Panc1 (cell line): ENCODE measurements around the gene ALG9. TPM values are rescaled to one million over a fixed set of nuclear protein-coding genes. Genes with fewer than 3 reads are reported as not detected.

Experiments used
- ATAC-seq: fragments of 200-7000 bp; cut with Tn5 transposase; 2 replicates; pipeline ENCODE4 v1.9.1; 2020; ENCODE audit warnings: mild to moderate bottlenecking, moderate library complexity
- BruUV-seq: library from RNA; stranded (reverse); fragments of 400-500 nt; replicated peaks from 2 replicates; lab custom pipeline; 2021; lab: Mats Ljungman, UMichigan
- CTCF ChIA-PET: fragments of 300-600 bp; sonication (Branson Sonifier 250); formaldehyde crosslinking; loops from one replicate; lab custom pipeline; 2022; ENCODE audit warnings: antibody characterized with exemption; lab: Charles Lee
- POLR2A ChIA-PET: fragments of 300-600 bp; sonication (Branson Sonifier 250); formaldehyde crosslinking; loops from one replicate; lab custom pipeline; 2022; ENCODE audit warnings: antibody characterized with exemption; lab: Charles Lee
- DNase-seq: peaks from one replicate; pipeline ENCODE4 v3.0.0-alpha.2; 2010; ENCODE audit warnings: low read depth, low spot score
- H3K27ac ChIP-seq: 2 replicates; pipeline ENCODE4 v1.5.1; 2011; ENCODE audit warnings: mild to moderate bottlenecking, low read length, inconsistent platforms
- H3K27me3 ChIP-seq: fragments of 200-500 bp; sonication (Bioruptor generic); 2 replicates; pipeline ENCODE4 v1.6.0; 2014; ENCODE audit warnings: low read length, inconsistent platforms; ENCODE audit not compliant: control insufficient read depth, insufficient read depth
- H3K36me3 ChIP-seq: fragments of 200-500 bp; sonication (Bioruptor generic); 2 replicates; pipeline ENCODE4 v1.5.1; 2014; ENCODE audit warnings: inconsistent platforms, mild to moderate bottlenecking, low read length, moderate library complexity; ENCODE audit not compliant: control insufficient read depth, insufficient read depth
- H3K4me1 ChIP-seq: 2 replicates; pipeline ENCODE4 v1.5.1; 2011; ENCODE audit warnings: inconsistent platforms, mild to moderate bottlenecking, low read length, moderate library complexity; ENCODE audit not compliant: control insufficient read depth, insufficient read depth
- H3K4me3 ChIP-seq, 2 experiments: 2 replicates each; pipeline ENCODE4 v1.5.1; 2011 to 2012; ENCODE audit warnings: low read depth in 2 of 2, low read length in 2 of 2, mild to moderate bottlenecking in 2 of 2, inconsistent platforms in 1 of 2, moderate library complexity in 1 of 2
- H3K9me3 ChIP-seq: fragments of 200-500 bp; sonication (Bioruptor generic); 2 replicates; pipeline ENCODE4 v1.5.1; 2014; ENCODE audit warnings: low read depth, mild to moderate bottlenecking, inconsistent platforms, low read length, moderate library complexity; ENCODE audit not compliant: control insufficient read depth, insufficient read depth
- POLR2AphosphoS5 ChIP-seq: IDR thresholded peaks from 2 replicates; pipeline ENCODE4 v1.6.1; 2012; ENCODE audit warnings: mild to moderate bottlenecking, low read depth, low read length, moderate library complexity
- SIN3A ChIP-seq: IDR thresholded peaks from 2 replicates; pipeline ENCODE4 v1.6.1; 2012; ENCODE audit warnings: low read depth, mild to moderate bottlenecking, low read length, moderate library complexity, borderline replicate concordance; ENCODE audit not compliant: insufficient read depth
- TCF7L2 ChIP-seq: IDR thresholded peaks from 2 replicates; pipeline ENCODE4 v1.6.1; 2011; ENCODE audit warnings: mild to moderate bottlenecking, low read depth, low read length, inconsistent platforms
- in situ Hi-C: cut with HindIII; loops from 2 replicates; pipeline ENCODE4 v1.10.0; 2016; ENCODE audit warnings: low sequenced_read_pairs, low pct_unique_long_range_greater_than_20kb
- intact Hi-C: fragments of 100-400 bp; cut with micrococcal nuclease; formaldehyde crosslinking; loops from one replicate; pipeline ENCODE4 v1.10.0; 2022; ENCODE audit not compliant: unreplicated experiment
- total RNA-seq: library from RNA; stranded (reverse); gene quantifications from one replicate; pipeline ENCODE4 v1.2.1, GENCODE V29; 2021; ENCODE audit not compliant: unreplicated experiment
- TF ChIP-seq, protein P1 (sequence below), 2 experiments: IDR thresholded peaks; 2 replicates each; pipeline ENCODE4 v1.6.1; 2011 to 2012; ENCODE audit warnings: low read depth in 2 of 2, control low read depth in 1 of 2, low read length in 1 of 2, mild to moderate bottlenecking in 1 of 2, moderate library complexity in 1 of 2; ENCODE audit not compliant: insufficient read depth in 1 of 2
- TF ChIP-seq, protein P2 (sequence below): fragments of 450-650 bp; IDR thresholded peaks from 2 replicates; pipeline ENCODE4 v1.5.1; 2017; ENCODE audit warnings: mild to moderate bottlenecking

Gene ALG9
- total RNA-seq, 1 experiment from 2014 or later: 27.1 TPM

DNA sequence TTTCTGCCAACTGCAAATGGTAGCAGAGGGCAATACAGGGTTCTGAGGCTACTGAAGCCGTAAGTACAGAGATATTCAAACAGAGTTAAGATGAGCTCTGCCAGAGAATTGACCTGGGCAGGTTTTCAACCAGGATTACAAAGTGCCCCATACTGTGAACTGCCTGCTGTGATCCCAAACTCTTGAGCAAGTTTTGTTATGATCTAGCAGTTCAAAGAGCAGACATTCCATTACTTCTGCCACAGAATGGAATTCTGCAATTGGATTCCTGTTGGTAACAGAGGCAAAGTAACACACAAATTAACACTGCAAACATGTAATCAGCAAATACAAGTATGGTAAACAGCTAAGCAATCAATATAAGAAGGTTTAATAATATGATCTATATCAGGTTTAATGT, 31.2 kb downstream of the ALG9 start:
- DNase-seq (no peak), ATAC-seq (no peak)
- in situ Hi-C loops (no loop called here), intact Hi-C loops (loop anchor here (5.0 kb wide), 2 partner anchors 63 to 238 kb away; partner anchors contain the start of gene SIK2)
- peaks cover 3% of the 10 kb centered on the region; the same call in 1 of the 2 replicates for H3K4me1 ChIP-seq
- ChIA-PET POLR2A (interaction anchor here (0.5 kb wide), 1 partner anchor 49 kb away, joined by 3 read pairs; no protein-coding TSS in a partner anchor), CTCF (interaction anchor here (0.6 kb wide), 1 partner anchor 236 kb away, joined by 5 read pairs; no protein-coding TSS in a partner anchor)
- BruUV-seq: no TSS peak
- no peaks in the 10 kb centered on the region for H3K9me3 ChIP-seq
- H3K36me3 ChIP-seq: no peaks in the 10 kb centered on the region; the same call in 1 of the 2 replicates
- no peak overlapping the region for H3K4me3 ChIP-seq
- no peaks in the 10 kb centered on the region for H3K27me3 ChIP-seq
- TF ChIP-seq SIN3A: no peak
- TF ChIP-seq, protein P1, sequence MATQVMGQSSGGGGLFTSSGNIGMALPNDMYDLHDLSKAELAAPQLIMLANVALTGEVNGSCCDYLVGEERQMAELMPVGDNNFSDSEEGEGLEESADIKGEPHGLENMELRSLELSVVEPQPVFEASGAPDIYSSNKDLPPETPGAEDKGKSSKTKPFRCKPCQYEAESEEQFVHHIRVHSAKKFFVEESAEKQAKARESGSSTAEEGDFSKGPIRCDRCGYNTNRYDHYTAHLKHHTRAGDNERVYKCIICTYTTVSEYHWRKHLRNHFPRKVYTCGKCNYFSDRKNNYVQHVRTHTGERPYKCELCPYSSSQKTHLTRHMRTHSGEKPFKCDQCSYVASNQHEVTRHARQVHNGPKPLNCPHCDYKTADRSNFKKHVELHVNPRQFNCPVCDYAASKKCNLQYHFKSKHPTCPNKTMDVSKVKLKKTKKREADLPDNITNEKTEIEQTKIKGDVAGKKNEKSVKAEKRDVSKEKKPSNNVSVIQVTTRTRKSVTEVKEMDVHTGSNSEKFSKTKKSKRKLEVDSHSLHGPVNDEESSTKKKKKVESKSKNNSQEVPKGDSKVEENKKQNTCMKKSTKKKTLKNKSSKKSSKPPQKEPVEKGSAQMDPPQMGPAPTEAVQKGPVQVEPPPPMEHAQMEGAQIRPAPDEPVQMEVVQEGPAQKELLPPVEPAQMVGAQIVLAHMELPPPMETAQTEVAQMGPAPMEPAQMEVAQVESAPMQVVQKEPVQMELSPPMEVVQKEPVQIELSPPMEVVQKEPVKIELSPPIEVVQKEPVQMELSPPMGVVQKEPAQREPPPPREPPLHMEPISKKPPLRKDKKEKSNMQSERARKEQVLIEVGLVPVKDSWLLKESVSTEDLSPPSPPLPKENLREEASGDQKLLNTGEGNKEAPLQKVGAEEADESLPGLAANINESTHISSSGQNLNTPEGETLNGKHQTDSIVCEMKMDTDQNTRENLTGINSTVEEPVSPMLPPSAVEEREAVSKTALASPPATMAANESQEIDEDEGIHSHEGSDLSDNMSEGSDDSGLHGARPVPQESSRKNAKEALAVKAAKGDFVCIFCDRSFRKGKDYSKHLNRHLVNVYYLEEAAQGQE (IDR thresholded peaks at IDR 0.05; ENCODE audit: insufficient read depth in 1 of 2, low read depth in 2 of 2, low read length in 1 of 2): no peak
- no peak for TF ChIP-seq TCF7L2
- TF ChIP-seq, protein P2, sequence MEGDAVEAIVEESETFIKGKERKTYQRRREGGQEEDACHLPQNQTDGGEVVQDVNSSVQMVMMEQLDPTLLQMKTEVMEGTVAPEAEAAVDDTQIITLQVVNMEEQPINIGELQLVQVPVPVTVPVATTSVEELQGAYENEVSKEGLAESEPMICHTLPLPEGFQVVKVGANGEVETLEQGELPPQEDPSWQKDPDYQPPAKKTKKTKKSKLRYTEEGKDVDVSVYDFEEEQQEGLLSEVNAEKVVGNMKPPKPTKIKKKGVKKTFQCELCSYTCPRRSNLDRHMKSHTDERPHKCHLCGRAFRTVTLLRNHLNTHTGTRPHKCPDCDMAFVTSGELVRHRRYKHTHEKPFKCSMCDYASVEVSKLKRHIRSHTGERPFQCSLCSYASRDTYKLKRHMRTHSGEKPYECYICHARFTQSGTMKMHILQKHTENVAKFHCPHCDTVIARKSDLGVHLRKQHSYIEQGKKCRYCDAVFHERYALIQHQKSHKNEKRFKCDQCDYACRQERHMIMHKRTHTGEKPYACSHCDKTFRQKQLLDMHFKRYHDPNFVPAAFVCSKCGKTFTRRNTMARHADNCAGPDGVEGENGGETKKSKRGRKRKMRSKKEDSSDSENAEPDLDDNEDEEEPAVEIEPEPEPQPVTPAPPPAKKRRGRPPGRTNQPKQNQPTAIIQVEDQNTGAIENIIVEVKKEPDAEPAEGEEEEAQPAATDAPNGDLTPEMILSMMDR: no peak
- TF ChIP-seq POLR2AphosphoS5: no peak
- no peak overlapping the region for H3K27ac ChIP-seq

DNA sequence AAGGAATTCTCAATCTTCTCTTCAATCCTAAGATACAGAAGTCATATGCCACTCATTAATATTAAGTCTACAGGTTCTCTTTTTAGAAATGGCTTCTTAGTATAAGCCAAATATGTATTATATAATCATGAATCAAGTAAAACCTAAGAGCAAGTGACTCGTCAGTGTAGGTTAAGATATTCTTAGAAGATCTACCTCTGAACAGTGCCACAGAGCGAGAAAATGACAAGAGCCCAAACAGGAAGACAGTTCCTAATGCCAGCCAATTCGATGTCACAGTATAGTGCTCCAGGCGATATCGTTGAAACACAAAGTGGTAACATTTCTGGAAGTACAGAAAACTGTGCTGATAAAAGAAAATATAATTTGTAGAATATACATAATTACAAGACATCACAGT, 33.3 kb downstream of the ALG9 start:
- TF ChIP-seq, protein P1 (IDR thresholded peaks at IDR 0.05; ENCODE audit: insufficient read depth in 1 of 2, low read depth in 2 of 2, low read length in 1 of 2): no peak
- TF ChIP-seq POLR2AphosphoS5 (no peak), SIN3A (no peak), TCF7L2 (no peak)
- TF ChIP-seq, protein P2: no peak
- Histone ChIP-seq H3K9me3 (no peaks in the 10 kb centered on the region), H3K4me1 (peaks cover 3% of the 10 kb centered on the region; the same call in 1 of the 2 replicates), H3K27me3 (no peaks in the 10 kb centered on the region), H3K4me3 (no peak overlapping the region), H3K27ac (no peak overlapping the region), H3K36me3 (no peaks in the 10 kb centered on the region; the same call in 1 of the 2 replicates)
- in situ Hi-C loops (no loop called here), intact Hi-C loops (no loop called here)
- POLR2A ChIA-PET: no interaction called here
- DNase-seq (no peak), ATAC-seq (no peak)
- CTCF ChIA-PET: no interaction called here
- BruUV-seq: no TSS peak
